ENCODE measurements around the gene SOX15.
"Not testable (repeated sequence)": the region's sequence is repeated elsewhere in the genome, so short reads cannot be mapped to it uniquely, and the experiment has no call there.

SOX15 gene

DNA sequence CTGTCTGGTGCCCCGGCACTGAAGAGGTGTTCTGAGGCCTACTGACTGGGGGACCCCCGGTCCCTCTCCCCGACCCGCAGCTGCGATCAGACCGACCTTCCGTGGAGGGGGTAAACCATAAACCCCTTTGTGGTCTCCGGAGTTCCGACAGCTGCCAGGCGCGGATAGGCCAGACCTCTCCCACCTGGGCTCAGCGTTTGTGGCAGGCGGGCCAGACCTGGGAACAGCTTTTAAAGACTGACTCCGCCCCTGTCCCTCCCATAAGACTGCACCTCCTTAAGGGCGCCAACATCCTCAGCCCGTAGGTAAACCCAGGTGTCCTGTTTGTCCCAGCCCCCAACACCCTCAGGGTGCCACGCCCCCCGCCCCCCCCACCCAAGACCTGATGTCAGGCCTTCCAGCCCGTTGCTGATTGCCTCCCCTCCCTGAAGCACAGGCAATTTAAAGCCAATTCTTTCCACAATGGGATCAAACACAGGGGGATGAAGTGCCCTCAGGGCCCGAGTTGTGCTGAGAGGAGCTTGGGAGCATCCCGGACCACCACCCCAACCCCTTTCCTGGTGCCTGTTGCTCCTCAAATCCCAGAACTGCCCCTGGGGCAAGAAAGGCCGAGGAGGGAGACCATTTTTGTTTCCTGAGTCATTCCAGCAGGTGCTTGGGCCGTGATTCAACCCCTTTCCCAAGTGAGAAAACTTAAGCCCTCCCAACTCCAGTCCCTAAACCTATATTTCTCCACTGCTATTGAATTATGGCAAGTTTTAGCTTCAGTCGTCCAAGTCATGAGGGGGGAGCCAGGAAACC, at the start of gene SOX15:
Gene SOX15, minus strand, starts transcription at position 204 of the 801 bp plus-strand sequence. CDS start 418 bp downstream, outside the sequence.
- DNase-seq, result no peak

DNA sequence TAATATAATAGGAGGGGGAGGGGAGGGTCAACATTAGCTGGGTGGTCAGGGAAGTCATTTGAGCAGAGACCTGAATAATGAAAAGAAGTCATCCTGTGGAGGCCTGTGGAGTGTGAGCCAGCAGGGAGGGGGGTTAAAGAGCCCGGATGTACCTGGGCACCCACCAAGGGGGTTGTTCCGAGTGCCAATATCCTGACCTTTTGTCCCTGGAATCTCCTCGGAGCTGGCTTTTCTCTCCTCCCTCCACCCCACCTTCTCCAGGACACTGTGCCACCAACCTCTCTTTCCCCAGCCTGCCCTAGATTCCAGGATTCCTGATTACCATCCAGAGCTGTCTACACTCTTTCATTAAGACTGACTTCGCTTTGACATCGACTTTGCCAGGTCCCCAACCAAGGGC, 46.3 kb upstream of the SOX15 start:
- no peak for DNase-seq

GRCh38 chr17:7634384-7634783, 44.5 kb upstream of the SOX15 start:
- no peak for DNase-seq

DNA sequence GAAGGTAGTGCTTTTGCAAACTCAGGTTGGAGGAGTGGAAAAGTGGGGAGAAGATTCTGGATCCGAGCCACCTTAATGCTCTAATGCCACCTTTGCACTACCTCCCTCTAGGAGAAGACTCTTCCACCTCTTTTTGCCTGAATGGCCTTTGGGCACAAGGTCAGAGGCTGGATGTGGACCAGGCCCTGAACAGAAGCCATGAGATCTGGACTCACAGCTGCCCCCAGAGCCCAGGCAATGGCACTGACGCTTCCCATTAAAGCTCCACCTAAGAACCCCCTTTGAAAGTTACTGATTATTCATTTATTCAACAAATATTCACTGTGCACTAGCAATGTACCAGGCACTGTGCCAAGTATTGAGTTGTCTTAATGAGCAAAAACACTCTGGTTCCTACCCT, 43.2 kb upstream of the SOX15 start:
- DNase-seq, result no peak

- DNase-seq, result no peak
Measured at GRCh38 chr17:7632492-7632894, 42.6 kb upstream of the SOX15 start.

GRCh38 chr17:7631398-7632380, 41.8 kb upstream of the SOX15 start:
- DNase-seq, result no peak

- no peak for DNase-seq
Measured at GRCh38 chr17:7629939-7630571, 40.2 kb upstream of the SOX15 start, which contains the start of gene SHBG. TSS of gene SHBG (plus strand) at chr17:7630135. CDS start at chr17:7630173, 38 bp downstream.

- DNase-seq, result no peak
Measured at GRCh38 chr17:7627250-7628121, 37.6 kb upstream of the SOX15 start, which contains the start of gene SAT2. TSS of gene SAT2 (minus strand) at chr17:7627821. CDS start at chr17:7627635, 186 bp downstream.

- no peak for DNase-seq
Measured at GRCh38 chr17:7626956-7627249, 37.0 kb upstream of the SOX15 start.

DNA sequence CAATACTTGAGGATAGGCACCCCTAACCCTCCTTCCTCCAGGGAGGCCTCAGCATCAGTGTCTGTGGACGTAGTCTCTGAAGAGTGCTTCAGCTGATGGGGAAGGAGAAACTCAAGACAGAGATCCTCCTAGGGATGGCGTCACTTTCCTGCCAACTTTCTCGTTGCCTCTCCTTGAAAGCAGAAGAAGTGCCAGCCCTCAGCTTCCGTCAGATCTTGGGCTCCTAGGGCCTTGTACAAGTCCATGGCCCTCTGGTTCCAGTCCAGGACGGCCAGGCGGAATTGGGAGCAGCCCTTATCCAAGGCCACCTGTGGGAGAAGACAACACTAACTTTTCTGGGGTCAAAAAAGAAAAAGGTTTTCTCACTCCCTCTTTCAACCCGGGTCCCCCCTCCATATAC, 36.4 kb upstream of the SOX15 start:
- no peak for DNase-seq

GRCh38 chr17:7625749-7626148, 35.9 kb upstream of the SOX15 start:
- not testable (repeated sequence) for DNase-seq

DNA sequence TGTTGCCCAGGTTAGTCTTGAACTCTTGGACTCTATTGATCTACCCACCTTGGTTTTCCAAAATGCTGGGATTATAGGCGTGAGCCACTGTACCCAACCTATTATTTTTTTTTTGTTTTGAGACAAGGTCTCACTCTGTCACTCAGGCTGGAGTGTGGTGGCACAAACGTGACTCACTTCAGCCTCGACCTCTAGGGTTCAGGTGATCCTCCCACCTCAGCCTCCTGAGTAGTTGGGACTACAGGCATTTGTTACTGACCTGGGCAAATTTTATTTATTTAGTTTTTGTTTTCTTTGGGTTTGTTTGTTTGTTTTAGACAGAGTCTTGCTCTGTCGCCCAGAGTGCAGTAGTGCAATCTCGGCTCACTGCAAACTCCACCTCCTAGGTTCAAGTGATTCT, 33.8 kb upstream of the SOX15 start:
- DNase-seq, result no peak

DNA sequence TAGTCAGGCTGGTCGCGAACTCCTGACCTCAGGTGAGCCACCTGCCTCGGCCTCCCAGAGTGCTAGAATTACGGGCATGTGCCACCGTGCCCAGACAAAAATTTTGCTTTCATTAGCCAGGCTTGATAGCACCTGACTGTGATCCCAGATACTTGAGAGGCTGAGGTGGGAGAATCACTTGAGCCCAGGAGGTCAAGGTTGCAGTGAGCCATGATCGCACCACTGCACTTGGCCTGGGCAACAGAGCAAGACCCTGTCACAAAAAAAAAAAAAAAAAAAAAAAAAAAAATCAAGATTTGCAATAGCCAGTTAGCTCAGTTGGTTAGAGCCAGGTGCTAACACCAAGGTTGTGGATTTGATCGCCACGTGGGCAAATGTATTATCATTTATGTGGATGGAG, 30.9 kb upstream of the SOX15 start:
- no peak for DNase-seq

- DNase-seq, result no peak
Measured at GRCh38 chr17:7618608-7619007, 28.7 kb upstream of the SOX15 start.

DNA sequence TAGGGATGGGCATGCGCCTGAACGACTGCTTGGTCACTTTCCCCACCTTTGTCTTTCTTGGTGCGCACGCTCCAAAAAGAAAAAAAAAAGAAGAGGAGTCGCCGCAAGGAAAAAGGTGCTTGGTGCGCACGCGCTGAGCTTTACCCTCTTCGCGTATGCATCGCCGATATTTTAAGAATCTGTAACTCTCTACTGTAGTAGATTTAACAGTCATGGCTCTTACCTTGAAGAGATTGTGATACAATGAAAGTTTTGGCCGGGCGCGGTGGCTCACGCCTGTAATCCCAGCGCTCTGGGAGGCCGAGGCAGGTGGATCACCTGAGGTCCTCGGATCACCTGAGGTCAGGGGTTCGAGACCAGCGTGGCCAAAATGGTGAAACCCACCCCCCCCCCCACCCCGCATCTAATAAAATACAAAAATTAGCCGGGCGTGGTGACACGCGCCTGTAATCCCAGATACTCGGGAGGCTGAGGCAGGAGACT, 25.4 kb upstream of the SOX15 start:
- no peak for DNase-seq

- peak; percentile 97 for DNase-seq
Measured at GRCh38 chr17:7614425-7615264, 24.8 kb upstream of the SOX15 start, which contains the start of gene FXR2. TSS of gene FXR2 (minus strand) at chr17:7614897. CDS start at chr17:7614532, 365 bp downstream.

DNA sequence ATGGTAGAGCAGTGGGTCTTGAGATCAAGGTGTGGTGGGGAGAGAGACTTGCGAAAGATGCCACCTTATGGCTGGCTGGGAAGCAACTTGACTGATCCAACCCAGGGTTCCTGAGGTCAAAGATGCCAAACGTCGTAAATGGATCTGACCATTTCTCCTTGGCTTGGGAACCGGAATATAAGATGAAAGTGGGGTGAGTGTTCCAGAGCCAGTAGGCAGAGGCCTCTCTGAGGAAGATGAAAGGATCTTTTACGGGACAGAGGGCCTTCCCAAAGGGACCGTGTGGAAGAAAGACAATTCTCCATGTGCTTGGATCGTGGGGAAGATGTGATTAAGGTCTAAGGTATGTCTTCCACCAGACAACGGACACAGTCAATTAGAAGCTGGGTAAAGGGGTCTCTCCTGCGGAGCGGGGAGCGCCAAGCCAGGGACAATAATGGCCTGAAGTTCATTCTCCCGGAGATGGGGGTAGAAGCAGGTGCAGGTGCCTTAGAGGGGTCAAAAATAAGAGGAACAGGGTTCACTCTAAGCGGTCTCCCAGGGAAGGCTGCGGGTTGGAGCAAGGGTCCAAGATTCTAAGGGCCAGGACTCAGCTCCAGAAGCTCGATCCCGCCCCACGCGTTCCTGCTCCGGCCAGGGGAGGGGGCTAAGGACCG, 24.0 kb upstream of the SOX15 start:
- DNase-seq, result no peak

GRCh38 chr17:7612294-7612640, 22.4 kb upstream of the SOX15 start:
- no peak for DNase-seq

- no peak for DNase-seq
Measured at GRCh38 chr17:7611635-7612293, 21.9 kb upstream of the SOX15 start.

GRCh38 chr17:7610641-7611040, 20.7 kb upstream of the SOX15 start:
- DNase-seq, result no peak
